Caki2 (cell line): Measurements from ENCODE around the gene KLHDC7A. TPM values are rescaled to one million over a fixed set of nuclear protein-coding genes. Genes with fewer than 3 reads are reported as not detected.

Experiments
- DNase-seq: peaks from one replicate; pipeline ENCODE4 v3.0.0-alpha.2; 2015; ENCODE audit warnings: low read depth
- in situ Hi-C: cut with HindIII; loops from 2 replicates; pipeline ENCODE4 v1.10.0; 2016; ENCODE audit warnings: low sequenced_read_pairs, low pct_unique_long_range_greater_than_20kb, mixed read lengths
- total RNA-seq: library from RNA; depleted of rRNA; stranded (reverse); fragments of >200 nt; shearing (Covaris generic); gene quantifications from 2 replicates; pipeline ENCODE4 v1.2.3, GENCODE V29; 2014; ENCODE audit warnings: low replicate concordance

The KLHDC7A gene
- total RNA-seq, 1 experiment from 2014 or later, result 14.4 TPM

DNA sequence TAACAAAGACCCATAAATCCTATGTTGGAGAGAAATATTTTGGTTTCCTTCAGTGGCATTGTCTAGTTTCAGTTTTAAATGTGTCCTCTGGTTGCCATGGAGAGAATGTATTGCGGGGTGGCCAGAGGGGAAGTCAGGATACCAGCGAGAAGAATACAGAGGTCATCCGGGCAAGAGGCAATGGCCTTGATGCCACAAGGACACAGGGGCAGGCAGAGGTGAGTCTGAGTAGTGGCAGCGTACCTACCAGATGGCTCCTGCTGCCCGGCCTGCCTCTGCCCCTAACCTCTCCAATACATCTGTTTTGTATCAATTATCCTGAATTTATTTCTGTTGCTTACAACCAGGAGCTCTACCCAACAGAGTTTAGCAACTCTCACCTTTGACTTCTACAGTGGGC is 14.9 kb downstream of the KLHDC7A start:
- in situ Hi-C loops, result no loop called here
- no peak for DNase-seq

DNA sequence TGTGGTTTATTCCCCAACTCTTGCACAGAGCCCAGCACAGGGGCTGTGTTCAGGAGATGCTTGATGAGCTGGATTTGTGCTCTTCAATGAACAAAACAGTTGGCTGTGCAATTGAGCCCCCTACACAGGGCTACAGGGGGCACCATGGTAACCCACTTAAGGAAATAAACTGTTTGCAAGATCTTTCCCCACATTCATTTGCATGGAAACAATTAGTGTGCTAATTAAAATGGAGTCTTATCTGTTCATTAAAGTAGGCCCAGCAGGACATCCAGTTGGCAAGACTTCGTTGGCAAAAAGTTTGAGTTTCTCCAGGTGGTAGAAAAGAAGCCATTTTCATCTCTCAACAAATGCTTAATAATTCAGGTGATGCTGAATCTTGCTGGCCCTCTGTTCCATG is 15.3 kb downstream of the KLHDC7A start:
- in situ Hi-C loops, result no loop called here
- no peak for DNase-seq

DNA sequence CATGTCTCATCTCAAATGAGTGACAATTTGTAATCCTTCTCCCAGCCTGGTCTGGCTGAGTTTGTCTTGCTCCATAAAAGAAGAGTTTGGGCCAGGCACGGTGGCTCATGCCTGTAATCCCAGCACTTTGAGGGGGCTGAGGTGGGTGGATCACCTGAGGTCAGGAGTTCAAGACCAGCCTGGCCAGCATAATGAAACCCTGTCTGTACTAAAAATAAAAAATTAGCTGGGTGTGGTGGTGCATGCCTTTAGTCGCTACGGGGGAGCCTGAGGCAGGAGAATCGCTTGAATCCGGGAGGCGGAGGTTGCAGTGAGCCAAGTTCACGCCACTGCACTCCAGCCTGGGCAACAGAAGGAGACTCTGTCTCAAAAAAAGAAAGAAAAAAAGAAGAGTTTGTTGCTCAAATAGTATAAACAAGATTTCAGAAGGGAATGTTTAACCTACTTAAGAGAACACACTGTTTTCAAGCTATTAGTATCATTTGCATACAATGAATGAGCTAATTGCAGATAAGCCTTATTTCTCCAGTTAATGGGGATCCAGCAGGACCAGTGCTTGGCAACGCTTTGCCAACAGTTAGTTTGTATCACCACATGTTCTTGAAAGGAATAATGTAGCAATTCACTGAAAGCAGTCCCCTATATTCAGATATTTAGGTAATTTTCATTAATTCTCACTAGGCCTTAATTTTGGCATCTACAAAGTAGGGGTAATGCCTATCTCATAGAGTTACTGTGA is 15.9 kb downstream of the KLHDC7A start:
- in situ Hi-C loops, result no loop called here
- DNase-seq, result no peak

DNA sequence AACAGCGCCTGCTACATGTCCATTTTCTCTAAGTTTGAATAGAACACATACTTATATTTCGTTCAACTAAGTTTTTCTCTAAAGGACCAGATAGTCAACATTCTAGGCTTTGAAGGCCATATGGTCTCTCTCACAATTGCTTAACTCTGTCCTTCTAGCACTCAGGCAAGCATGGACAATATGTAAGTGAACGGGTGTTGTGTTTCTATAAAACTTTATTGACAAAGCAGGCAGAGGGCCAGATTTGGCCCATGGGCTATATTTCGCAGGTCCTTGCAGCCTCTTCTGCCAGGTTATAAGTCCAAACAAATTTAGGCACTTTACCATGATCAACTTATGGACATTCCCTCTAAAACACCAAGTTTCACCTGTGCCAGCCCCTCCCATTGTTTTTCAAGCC is 21.1 kb downstream of the KLHDC7A start:
- in situ Hi-C loops, result no loop called here
- no peak for DNase-seq

DNA sequence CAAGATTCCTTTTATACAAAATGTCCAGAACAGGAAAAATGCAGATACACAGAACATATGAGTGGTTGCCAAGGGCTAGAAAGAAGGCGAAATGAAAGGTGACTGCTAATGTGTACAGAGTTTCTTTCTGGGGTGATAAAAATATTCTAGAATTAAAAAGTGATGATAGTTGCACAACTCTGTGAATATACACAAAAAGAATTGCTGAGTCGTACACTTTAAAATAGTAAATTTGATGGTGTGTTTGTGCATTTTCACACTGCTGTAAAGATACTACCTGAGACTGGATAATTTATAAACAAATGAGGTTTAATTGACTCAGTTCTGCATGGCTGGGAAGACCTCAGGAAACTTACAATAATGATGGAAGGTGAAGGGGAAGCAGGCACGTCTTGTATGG is 23.9 kb downstream of the KLHDC7A start:
- in situ Hi-C loops, result no loop called here
- DNase-seq, result no peak

DNA sequence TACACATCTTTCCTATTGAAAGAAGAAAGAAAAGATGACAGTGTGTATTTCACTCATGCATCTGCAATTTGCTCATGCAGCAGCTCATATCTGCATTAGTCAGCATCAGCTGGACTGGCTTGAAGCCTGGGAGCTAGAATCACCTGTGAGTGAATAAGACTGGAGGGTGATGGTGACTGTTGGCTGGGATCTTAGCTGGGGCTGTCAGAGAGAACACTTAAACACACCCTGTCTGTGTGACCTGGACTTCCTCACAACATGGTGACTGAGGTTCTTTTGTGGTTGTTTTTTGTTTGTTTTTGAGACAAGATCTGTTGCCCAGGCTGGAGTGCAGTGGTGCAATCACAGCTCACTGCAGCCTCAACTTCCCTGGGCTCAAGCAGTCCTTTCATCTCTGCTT is 24.9 kb downstream of the KLHDC7A start:
- in situ Hi-C loops, result no loop called here
- no peak for DNase-seq

DNA sequence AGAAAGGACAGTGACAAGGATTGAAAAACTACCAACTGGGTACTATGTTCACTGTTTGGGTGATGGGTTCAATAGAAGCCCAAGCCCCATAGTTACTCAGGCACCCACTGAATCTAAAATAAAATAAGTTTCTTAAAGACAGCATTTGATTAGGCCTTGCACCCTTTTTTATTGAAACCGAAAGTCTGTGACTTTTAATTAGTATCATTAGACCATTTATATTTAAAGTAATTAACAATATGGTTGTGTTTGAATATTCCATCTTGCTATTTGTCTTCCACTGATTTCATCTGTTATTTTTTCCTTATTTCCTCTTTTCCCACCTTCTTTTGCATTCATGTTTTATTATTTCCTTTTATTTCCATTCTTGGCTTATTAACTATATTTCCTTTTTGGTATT is 27.4 kb downstream of the KLHDC7A start:
- in situ Hi-C loops, result no loop called here
- no peak for DNase-seq

DNA sequence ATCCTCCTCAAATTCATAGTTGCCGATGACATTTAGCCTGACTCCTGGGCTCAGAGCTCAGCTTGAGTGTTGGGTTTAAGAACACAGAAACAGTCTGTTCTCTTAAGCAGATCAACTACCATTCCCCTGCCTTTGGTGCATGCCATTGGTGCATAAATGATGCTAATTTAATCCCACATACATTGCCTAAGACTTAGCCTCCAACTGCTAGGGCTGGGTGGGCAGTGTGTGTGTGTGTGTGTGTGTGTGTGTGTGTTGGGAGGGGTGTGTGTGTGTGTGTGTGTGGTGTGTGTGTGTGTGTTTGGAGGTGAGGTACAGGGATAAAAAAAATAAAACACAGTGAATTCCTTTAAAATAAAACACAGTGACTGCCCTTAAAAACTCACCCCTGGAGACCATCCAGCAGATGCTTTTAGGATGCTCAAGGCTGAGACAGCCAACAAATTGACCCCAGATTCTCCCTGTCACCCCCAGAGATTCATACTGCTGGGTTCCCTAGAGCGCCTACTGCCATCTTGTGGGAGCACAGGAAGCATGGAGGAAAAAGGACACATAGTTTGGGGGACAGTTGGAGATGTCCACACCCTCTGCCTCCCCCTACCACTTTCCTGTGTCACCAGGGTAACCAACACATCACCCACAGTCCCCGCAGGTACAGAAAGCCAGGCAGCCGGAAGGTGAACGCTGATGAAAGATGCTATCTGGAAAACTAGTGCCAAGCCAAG is 30.6 kb downstream of the KLHDC7A start:
- in situ Hi-C loops, result no loop called here
- DNase-seq, result no peak

DNA sequence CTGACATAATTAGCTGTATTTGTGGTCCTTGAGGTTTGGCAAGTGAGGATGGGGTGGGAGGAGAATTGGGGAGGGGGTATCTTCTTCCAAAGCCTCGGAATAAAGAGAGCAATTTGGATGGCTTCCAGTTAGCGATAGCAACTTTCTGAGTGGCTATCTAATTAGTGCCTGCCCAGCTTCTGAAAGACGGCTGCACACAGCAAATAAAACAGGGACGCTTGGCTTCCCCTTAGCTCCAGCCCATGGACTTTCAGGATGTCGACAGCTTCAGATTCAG is 31.1 kb downstream of the KLHDC7A start:
- in situ Hi-C loops, result no loop called here
- DNase-seq, result no peak

DNA sequence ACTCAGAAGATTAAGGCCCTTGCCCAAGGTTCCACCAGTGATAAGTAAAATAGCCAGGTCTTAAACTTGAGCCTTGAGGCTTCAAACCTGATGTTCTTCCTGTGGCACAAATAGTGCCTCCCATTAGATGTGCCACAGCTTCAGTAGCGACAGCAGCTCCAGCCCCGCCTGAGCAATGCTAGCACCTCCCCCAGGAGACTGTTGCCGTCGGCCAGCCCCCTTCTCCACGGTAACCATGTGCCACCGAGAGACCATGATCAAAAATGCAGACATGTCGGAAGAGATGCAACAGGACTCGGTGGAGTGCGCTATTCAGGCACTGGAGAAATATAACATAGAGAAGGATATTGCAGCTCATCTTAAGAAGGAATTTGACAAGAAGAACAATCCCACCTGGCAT is 32.2 kb downstream of the KLHDC7A start:
- in situ Hi-C loops, result no loop called here
- DNase-seq, result no peak

DNA sequence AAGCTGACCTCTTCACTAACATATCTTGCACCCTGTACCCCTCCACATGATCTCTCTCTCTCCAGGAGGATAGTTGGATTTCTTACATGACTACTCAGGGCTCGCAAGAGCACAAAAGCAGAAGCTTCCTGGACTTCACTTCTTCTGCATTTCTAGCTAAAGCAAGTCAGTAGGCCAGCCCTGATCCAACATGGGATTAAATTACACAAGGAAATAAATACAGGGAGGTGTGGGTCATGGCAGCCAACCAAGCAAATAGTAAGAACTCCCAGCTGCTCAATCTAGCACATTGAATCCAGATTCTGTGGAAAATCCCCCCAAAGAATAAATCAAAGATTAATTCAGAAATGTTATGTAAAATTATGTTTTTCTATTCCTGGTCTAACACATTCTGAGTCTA is 33.3 kb downstream of the KLHDC7A start:
- in situ Hi-C loops, result no loop called here

DNA sequence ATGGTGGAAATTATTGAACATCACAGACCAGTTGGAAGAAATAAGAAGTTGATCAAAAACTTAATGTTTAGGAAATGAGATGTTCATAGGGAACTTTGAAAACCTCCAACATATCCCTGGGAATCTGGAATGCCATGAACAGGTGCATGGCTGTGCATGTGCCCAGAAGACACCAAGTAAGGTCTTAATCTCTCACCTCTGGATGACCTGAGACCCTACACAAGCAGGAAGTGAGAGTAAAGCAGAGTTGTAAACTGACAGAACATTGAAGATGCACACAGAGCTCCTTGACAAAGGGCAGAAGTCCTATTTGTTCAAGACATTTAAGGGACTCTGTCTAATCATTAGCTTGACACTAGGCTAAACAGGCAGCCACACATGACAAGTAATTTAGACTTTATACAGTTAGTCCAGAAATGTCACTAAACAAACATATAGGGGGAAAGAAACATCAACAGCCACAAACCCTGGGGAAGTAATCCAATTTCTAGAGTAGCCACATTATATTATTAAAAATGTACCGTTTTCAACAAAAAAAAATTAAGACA is 34.5 kb downstream of the KLHDC7A start:
- DNase-seq, result no peak
- in situ Hi-C loops, result no loop called here

More for the DNA sequence above, 33.3 kb downstream of the KLHDC7A start:
- no peak for DNase-seq

DNA sequence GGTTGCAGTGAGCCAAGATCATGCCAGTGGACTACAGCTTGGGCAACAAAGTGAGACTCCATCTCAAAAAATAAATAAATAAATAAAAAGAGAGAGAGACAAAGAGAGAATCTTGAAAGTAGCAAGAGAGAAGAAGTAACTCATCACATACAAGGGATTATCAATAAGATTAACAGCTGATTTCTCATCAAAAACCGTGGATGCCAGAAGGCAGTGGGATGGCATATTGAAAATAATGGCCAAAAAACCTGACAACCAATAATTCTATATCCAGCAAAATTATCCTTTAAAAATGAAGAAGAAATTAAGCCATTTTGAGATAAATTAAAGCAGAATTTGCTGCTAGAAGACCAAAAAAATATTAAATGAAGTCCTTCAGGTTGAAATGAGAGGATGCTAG is 35.7 kb downstream of the KLHDC7A start:
- in situ Hi-C loops, result no loop called here
- DNase-seq, result no peak

DNA sequence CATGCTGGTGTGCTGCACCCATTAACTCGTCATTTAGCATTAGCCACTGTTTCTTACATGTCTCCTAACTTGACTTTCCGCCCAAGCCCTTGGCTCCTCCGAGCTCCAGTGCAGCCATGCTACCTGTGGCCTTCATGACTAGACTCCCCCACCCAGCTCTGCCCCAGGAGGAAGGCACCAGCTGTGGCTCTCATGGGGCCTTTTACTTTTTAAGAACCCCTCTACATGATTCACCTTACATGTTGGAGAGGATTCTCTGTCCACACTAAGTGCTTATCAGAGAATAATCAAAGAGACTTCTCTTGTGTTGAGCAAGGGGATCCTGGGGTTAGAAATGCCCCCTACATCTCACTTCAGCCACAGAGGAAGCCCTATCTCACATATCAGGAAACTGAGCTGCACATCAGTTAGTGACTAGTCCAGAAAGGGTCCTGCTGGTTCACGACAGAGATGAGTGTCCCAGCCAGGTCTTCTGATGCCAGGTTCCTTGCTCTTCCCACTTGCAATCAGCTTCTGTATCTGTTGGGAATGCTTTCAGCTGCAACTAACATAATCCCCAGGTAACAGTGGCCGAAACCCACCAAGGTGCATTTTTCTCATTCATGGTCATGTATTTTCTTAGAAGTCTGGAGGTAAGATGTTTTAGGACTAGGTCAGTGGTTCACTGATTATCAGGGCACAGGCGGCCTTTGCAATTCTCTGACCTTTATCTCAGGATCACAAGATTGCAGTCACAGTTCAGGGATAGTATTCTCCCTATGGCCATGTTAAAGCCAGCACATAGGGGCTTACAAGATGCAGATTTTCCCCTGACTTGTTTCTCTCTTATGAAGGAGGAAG is 45.9 kb downstream of the KLHDC7A start:
- in situ Hi-C loops, result no loop called here
- DNase-seq, result no peak

DNA sequence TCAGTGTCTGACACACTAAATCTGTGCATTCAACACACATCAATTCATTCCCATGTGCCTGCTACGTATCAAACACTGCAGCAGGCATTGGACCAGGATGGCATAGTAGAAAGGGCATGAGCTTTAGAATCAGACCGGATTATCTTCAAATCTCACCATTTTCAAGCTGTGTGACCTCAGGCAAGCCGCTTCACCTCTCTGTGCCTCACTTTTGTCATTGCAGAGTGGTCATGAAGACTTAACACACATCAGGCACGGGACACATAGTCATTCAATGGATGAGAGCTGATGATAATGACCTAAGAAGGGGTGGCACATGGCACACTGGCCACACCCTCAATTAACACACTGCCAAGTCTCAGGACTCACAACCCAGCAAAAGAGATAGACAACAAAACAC is 46.8 kb downstream of the KLHDC7A start:
- DNase-seq, result no peak

DNA sequence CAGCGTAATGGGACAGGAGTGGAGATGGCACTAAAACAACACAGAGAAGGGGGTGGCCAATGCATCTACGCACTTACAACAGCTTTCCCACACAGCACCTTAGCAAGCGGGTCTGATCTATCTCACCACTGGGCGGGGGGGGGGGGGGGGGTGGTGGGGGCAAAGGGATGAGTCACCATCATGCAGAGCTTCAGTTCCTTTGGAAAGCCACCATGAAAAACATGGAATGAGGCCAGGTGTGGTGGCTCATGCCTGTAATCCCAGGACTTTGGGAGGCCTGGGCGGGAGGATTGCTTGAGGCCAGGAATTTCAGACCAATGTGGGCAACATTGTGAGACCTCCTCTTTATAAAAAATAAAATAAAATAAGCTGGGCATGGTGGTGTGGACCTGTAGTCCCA is 47.2 kb downstream of the KLHDC7A start:
- no peak for DNase-seq
- in situ Hi-C loops, result no loop called here

More for the DNA sequence above, 46.8 kb downstream of the KLHDC7A start:
- in situ Hi-C loops, result no loop called here

DNA sequence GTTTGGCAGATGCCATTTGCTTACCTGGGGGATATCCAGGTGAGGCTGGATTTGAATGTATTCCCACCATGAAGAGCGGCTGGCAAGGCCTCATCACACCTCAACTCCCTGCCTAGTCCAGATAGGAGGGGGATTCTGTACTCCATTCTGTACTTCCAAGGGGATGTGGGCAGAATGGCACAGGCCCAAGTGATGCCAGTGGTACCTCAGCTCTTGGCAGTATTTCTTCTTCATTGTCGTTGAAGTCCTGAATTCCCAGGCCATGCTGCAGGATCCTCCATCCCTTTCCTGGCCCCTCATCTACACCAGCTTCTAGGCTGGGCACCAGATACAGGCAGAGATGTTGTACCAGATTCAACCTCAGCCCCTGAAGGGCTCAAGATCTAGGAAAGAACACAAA is 47.9 kb downstream of the KLHDC7A start:
- no peak for DNase-seq
- in situ Hi-C loops, result no loop called here

DNA sequence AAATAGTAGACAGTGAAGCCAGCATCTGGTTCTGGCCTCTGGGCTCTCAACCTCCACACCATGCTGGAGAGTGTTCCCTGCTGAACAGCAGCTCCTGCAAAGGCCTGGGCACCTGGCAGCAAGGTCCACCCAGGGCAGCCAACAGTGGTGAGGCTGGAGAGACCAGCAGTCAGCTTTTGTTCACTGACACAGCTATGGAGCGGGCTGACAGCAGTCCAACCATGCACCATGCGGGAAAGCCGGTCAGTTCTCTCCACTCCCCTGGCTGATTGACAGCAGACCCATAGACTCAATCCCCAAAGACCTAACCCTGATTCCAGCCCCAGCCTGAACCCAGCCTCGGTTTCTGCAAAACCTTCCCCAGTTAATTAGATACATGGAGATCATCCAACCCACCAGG is 49.0 kb downstream of the KLHDC7A start:
- in situ Hi-C loops, result no loop called here
- DNase-seq, result no peak
